BLaER1 (cell line): ENCODE measurements around the gene PPP6R2.

Experiments
- H3K27ac ChIP-seq: shearing (Covaris generic); formaldehyde crosslinking; 2 replicates; pipeline ENCODE4 v1.8.1; 2022
- H3K27me3 ChIP-seq: shearing (Covaris generic); formaldehyde crosslinking; 2 replicates; pipeline ENCODE4 v1.8.1; 2022
- H3K36me3 ChIP-seq: shearing (Covaris generic); formaldehyde crosslinking; 2 replicates; pipeline ENCODE4 v1.8.1; 2022
- H3K4me1 ChIP-seq: shearing (Covaris generic); formaldehyde crosslinking; 2 replicates; pipeline ENCODE4 v1.8.1; 2022
- H3K4me2 ChIP-seq: shearing (Covaris generic); formaldehyde crosslinking; 2 replicates; pipeline ENCODE4 v1.8.1; 2022
- H3K4me3 ChIP-seq: shearing (Covaris generic); formaldehyde crosslinking; 2 replicates; pipeline ENCODE4 v1.8.1; 2022
- H3K9ac ChIP-seq: shearing (Covaris generic); formaldehyde crosslinking; 2 replicates; pipeline ENCODE4 v1.8.1; 2022
- H3K9me3 ChIP-seq: shearing (Covaris generic); formaldehyde crosslinking; 2 replicates; pipeline ENCODE4 v1.8.1; 2022
- H4K20me1 ChIP-seq: shearing (Covaris generic); formaldehyde crosslinking; 2 replicates; pipeline ENCODE4 v1.8.1; 2022
- Cebpa-rat ChIP-seq: shearing (Covaris generic); IDR thresholded peaks from 2 replicates; pipeline ENCODE4 v1.8.1; 2022

Gene PPP6R2

DNA sequence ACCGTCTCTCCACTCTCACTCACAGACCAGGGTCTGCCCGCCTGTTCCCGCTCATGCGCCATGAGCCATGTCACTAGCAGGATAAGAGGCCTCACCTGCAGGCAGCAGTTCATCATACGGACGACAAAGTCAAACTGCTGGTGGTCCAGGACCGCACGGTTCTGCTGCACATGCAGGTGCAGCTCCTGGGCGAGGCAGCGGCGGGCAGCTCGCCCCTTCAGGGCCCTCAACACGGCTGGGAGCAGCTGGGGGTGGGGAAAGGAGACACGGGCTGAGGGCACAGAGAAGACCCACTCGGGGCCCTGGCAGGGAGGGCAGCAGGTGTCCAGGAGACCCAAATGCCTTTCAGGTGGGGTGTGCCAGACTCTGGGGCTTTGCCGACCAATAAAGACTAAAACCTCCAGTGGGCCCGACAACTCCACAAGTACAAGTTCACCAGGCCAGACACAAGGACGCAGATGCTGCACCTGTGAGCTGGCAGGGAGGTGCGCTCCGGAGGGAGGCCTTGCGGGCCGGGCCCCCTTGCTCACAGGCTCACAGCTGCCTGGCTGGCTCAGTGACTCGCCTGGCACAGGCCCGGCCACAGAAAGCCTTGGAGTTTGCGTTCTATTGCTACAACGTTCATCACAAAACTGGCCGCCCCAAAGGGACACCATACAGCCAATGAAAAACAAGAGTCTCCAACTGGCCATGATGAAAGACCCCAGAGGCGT lies 120.2 kb downstream of the PPP6R2 start:
- TF ChIP-seq Cebpa-rat: no peak
- Histone ChIP-seq H3K27ac (no peak overlapping the region), H3K9ac (no peak overlapping the region), H3K4me3 (no peak overlapping the region), H3K36me3 (peaks cover 91% of the 10 kb centered on the region), H3K9me3 (no peaks in the 10 kb centered on the region), H3K4me2 (no peak overlapping the region), H3K4me1 (peaks cover 21% of the 10 kb centered on the region), H3K27me3 (no peaks in the 10 kb centered on the region), H4K20me1 (peaks cover 96% of the 10 kb centered on the region)

DNA sequence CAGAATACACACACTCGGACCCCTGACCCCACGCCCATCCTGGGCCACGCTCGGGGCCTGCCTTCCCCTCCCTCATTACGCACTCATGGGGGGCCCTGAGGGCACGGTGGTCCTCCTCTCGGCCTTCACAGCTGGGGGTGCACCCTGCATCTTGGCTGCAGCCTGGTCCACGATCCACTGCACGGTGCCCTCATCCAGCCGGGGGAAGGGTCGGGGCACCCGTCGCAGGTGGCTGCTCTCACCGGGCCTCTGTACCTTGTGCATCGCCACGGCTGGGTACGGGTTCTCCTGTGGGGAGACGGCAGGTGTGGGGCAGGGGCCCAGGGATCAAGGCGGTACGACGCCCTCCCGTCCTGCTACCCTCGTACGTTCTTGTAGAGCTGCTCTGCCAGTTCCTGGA lies 121.3 kb downstream of the PPP6R2 start:
- H3K27ac ChIP-seq: no peak overlapping the region
- H3K27me3 ChIP-seq: no peaks in the 10 kb centered on the region
- peaks cover 96% of the 10 kb centered on the region for H4K20me1 ChIP-seq
- peaks cover 32% of the 10 kb centered on the region for H3K4me1 ChIP-seq
- H3K4me3 ChIP-seq: no peak overlapping the region
- H3K9ac ChIP-seq: no peak overlapping the region
- H3K36me3 ChIP-seq: peaks cover 80% of the 10 kb centered on the region
- no peak overlapping the region for H3K4me2 ChIP-seq
- TF ChIP-seq Cebpa-rat: no peak
- no peaks in the 10 kb centered on the region for H3K9me3 ChIP-seq

DNA sequence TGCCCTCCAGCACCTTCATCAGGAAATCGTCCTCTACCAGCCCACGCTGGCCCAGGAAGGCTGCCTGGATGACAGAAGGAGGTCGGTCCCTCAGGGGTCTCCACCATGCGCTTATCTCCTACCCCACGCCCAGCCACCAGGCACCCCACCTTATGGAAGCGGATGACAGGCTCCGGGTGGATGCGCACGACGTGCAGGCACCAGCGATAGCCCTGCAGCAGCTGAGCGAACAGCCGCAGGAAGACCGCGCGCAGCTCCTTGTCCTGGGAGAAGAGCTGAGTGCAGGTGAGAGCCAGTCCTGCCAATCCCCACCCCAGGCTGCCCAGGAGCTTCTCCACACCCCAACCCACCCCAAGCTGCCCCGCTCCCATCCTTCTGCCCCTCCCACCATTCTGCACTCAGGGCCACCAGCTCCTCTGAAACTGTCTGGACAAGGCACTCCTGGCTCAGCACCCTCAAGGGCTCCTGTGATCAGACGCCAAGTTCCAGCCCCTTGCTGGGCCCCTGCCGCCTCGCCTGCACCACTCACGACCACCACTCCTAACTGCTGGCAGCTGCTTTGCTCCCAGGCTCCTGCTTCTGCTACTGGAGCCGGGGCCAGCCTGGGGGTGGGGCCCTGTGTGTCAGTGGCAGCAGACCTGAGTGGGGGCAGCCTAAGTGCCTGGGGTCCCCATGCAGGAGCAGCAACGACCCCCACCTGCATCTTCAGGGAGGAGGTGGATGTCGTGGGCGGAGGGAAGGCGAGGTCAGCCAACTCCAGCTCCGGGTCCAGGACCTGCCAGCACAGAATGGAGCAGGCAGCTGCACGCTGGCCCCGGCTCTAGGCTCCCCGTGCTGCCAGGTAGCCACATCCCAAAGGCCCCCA lies 122.2 kb downstream of the PPP6R2 start:
- Histone ChIP-seq H3K27me3 (no peaks in the 10 kb centered on the region), H3K36me3 (peaks cover 72% of the 10 kb centered on the region), H3K4me2 (no peak overlapping the region), H4K20me1 (peaks cover 91% of the 10 kb centered on the region), H3K27ac (no peak overlapping the region), H3K4me1 (peaks cover 35% of the 10 kb centered on the region), H3K9ac (no peak overlapping the region), H3K4me3 (no peak overlapping the region), H3K9me3 (no peaks in the 10 kb centered on the region)
- TF ChIP-seq Cebpa-rat: no peak

DNA sequence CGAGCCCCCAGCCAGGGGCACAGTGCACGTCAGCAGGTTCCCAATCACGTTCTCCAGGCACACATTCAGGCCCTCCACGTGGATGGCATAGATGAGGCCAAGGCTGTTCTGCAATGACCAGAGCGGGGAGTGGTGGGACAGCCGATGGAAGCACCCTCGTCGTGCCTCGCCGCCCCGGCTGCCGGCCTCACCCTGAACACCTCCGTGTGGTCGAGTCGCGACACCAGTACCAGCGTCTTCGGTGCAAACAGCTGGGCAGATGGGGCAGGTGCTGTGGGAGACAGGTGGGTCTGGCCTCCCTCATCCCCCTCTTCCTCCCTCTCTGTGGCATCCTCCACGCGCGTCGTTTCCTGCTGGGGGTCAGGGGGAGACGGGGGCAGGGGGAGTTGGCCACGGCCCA lies 124.2 kb downstream of the PPP6R2 start:
- no peak overlapping the region for H3K4me3 ChIP-seq
- H3K9me3 ChIP-seq: no peaks in the 10 kb centered on the region
- TF ChIP-seq Cebpa-rat: no peak
- H3K4me2 ChIP-seq: peak overlapping the region; percentile 95
- H3K27ac ChIP-seq: 0 out of 2 replicates have a peak overlapping the region, but pooled peaks have one; percentile 30
- peaks cover 51% of the 10 kb centered on the region for H3K36me3 ChIP-seq
- H3K27me3 ChIP-seq: no peaks in the 10 kb centered on the region
- peaks cover 56% of the 10 kb centered on the region for H3K4me1 ChIP-seq
- no peak overlapping the region for H3K9ac ChIP-seq
- H4K20me1 ChIP-seq: peaks cover 93% of the 10 kb centered on the region

DNA sequence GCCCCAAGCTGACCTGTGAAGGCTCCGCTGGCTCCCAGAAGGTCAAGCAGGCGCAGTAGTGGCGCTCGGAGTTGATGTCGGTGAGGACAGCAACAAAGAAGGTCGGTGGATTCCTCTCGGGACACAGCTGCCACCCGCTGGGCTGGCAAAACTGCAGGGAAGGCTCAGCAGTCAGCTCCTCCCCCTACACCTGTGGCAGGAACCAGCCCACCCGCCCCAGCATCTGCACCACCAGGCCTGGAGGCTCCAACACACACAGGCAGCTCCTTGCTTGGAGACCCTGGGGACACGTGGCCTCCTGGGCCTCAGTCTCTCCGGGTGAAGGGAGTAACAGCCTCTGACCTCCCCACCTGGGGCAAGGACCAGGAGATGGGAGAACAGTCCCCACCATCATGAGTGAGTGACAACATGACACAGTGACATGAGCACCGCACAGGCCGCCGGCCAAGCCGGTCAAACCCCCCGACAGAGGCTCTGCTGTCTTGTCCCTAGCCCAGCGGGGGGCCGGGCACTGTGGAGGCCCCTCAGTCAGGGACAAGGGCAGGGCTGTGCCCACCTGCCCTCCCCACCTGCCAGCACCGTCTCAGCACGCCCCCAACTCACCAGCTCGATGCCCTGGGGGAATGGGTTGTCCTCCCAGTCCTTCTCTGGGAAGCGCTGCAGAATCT lies 124.8 kb downstream of the PPP6R2 start:
- no peaks in the 10 kb centered on the region for H3K9me3 ChIP-seq
- H4K20me1 ChIP-seq: peaks cover 94% of the 10 kb centered on the region
- H3K4me2 ChIP-seq: peak overlapping the region; percentile 95
- peaks cover 46% of the 10 kb centered on the region for H3K36me3 ChIP-seq
- peak overlapping the region; percentile 77 for H3K9ac ChIP-seq
- H3K4me3 ChIP-seq: peak overlapping the region; percentile 48
- peaks cover 61% of the 10 kb centered on the region for H3K4me1 ChIP-seq
- TF ChIP-seq Cebpa-rat: no peak
- H3K27ac ChIP-seq: peak overlapping the region; percentile 95
- no peaks in the 10 kb centered on the region for H3K27me3 ChIP-seq

DNA sequence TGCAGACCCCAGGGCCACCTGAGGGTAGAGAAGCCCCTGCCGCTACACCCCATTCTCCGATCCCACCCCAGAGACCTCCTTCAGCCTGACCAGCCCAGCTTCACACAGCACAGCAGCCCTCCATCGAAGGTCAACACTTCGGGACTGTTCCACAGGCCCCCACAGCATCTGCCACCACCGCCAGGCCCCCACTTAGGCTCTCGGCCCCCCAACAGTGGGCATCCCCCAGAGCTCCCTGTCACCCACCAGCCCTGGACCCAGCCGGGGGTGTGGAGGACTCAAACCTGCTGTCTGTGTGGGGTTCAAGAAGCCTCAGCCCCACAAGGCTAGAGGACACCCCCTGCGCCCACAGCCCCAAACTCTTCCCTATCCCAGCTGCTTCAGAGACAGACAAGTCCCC lies 125.5 kb downstream of the PPP6R2 start:
- H3K27me3 ChIP-seq: no peaks in the 10 kb centered on the region
- H3K36me3 ChIP-seq: peaks cover 38% of the 10 kb centered on the region
- peak overlapping the region; percentile 95 for H3K4me2 ChIP-seq
- peaks cover 69% of the 10 kb centered on the region for H3K4me1 ChIP-seq
- peak overlapping the region; percentile 77 for H3K9ac ChIP-seq
- H3K9me3 ChIP-seq: no peaks in the 10 kb centered on the region
- H4K20me1 ChIP-seq: peaks cover 94% of the 10 kb centered on the region
- peak overlapping the region; percentile 95 for H3K27ac ChIP-seq
- H3K4me3 ChIP-seq: peak overlapping the region; percentile 48
- no peak for TF ChIP-seq Cebpa-rat

DNA sequence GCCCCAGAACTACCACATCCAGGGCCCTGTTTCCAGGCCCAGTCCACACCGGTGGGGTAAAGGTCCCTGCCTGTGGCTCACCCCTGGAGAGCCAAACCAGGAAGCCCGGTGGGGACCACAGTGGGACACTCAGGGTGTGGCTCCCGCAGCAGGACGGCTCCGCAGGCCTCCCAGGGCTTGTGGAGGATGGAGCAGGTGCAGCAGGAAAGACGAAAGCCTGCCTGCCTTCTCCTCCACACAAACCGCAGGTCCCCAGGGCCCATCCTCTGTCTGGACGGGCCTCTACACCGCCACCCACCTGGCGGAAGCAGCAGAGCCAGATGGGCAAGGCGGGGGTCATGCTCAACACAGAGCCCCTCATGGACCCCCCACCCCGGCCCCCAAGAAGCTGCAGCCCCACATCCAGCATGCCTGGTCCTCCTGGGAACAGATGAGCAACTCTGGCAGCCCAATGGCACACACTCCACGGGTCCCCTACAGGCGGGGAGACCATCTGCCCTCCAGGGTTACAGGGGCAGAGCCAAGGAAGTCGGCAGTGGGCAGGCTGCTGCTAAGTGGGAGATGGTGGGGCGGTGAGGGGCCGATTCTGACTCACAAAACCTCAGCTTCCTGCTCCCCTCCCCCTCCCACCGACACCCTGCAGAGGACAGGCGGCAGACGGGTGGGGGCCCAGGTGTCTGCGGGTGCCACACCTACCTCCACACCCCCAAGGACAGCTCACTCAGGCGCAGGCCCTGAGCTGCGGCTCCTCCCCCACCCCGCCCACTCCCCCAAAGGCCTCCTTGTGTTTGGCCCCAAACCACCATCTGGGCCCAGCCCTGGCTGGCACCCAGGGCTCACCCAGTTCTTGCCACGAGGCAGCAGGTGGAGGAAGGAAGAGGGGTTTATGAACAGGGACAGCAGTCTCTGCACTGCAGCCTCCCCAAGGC lies 126.5 kb downstream of the PPP6R2 start:
- H3K4me2 ChIP-seq: peak overlapping the region; percentile 95
- no peaks in the 10 kb centered on the region for H3K9me3 ChIP-seq
- peaks cover 92% of the 10 kb centered on the region for H4K20me1 ChIP-seq
- H3K4me3 ChIP-seq: peak overlapping the region; percentile 55
- H3K27ac ChIP-seq: peak overlapping the region; percentile 95
- peak overlapping the region; percentile 77 for H3K9ac ChIP-seq
- no peak for TF ChIP-seq Cebpa-rat
- peaks cover 74% of the 10 kb centered on the region for H3K4me1 ChIP-seq
- H3K36me3 ChIP-seq: peaks cover 28% of the 10 kb centered on the region
- no peaks in the 10 kb centered on the region for H3K27me3 ChIP-seq

DNA sequence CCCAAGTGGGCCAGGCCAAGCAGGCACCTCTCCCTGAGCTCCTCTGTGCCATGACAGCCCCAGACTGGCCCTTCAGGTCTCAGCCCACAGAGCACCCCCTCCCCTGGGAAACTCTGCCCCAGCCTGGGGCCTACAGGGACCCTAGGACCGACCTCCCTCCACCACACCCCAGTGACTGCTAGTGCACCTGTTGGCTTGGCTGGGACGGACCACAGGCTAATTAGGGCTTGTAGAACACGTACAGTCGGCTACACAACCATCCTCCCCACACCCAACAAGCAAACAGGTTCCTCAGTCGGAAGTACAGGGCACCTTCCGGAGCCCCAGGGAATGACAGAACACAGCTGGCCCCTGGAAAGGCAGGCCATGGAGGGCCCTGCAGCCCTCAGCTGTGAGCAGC lies 127.4 kb downstream of the PPP6R2 start:
- H3K9me3 ChIP-seq: no peaks in the 10 kb centered on the region
- H4K20me1 ChIP-seq: peaks cover 83% of the 10 kb centered on the region
- H3K27me3 ChIP-seq: no peaks in the 10 kb centered on the region
- TF ChIP-seq Cebpa-rat: no peak
- H3K4me2 ChIP-seq: peak overlapping the region; percentile 95
- peak overlapping the region; percentile 95 for H3K27ac ChIP-seq
- H3K4me3 ChIP-seq: peak overlapping the region; percentile 55
- H3K9ac ChIP-seq: peak overlapping the region; percentile 77
- peaks cover 79% of the 10 kb centered on the region for H3K4me1 ChIP-seq
- peaks cover 20% of the 10 kb centered on the region for H3K36me3 ChIP-seq
